Suppressor macrophage (primary cell): ENCODE results near the gene TIAM1.

ENCODE experiments used
- DNase-seq, 4 experiments: peaks; one replicate each; pipeline ENCODE4 v3.0.0-alpha.2; 2020 to 2022

The TIAM1 gene

DNA sequence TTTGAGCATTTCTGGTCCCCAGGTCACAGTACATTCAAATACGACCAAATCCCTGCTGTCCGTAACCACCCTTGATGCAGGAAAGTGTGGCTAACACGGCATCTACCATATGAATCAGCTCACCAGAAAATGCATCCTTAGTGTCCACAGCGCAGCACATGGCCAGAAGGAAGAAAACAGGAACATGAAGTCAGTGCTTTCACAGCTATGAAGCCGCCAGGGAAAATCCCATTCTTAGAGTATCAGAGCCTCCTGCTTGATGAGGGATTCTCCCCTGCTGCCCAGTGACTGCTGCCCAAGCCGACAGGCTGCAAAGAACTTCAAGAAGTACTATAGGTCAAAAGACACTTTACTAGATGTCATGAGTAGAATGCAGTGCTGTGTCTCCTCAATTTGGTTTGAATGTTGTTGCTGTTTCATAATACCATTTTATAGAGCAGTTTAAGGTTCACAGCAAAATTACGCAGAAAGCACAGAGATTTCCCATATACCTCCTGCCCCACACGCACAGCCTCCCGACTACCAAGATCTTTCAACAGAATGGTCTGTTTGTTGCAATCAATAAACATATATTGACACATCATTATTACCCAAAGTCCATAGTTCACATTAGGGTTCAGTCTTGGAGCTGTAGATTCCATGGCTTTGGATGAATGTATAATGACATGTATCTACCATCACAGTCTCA, 14.5 kb downstream of the TIAM1 start:
- DNase-seq = peak; percentile 14 to 54 (median 45)

DNA sequence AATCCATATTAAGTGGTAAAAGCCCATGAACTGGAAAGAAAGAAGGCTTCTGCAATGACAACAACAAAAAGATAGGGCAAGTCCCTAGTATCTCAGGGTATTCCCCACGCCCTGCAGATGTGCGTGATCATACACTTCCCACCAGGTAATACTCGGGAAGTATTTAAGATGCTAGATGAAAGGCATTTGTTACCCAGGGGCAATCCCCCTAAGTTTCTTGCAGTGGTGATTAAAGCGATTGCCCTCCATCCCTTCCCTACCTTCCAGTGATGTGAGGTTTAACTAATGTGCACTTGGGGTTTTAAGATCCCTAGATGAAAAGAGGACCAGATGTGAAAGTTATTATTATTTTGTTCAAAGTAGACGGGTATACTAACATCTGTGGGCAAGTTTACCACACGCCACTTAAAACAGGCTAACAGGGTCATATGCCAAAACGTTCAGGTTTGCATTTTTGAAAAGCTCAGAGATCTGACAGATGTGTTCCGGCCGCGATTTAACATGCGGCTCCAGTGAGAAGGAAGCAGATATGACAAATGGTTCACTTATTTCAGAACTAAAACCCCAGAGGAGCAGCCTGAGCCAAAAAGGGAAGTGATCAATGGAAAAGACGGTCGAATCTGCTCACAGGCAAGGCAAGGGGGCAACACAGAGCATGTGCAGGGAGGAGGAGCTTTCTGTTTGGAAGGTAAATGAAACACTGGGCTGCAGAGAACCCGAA, 17.4 kb downstream of the TIAM1 start:
- peak; percentile 46 to 77 (median 72) for DNase-seq

DNA sequence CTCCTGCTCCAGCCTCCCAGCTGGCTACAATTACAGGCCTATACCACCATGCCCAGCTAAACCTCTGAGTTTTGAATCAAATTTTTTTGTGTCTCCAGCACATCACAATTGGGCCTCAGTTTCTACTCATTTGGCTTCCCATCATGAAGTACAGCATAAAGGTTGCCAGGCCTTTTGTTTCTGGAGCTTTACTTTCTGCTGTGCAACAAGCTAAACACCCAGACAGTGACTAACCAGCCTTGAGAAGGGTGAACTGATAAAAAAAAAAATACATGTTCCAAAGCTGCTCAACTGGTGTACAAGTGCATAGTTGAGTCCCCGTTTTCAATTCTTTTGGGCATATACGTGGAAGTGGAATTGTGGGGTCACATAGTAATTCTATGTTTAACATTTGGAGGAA, 25.1 kb downstream of the TIAM1 start:
- DNase-seq = no peak

DNA sequence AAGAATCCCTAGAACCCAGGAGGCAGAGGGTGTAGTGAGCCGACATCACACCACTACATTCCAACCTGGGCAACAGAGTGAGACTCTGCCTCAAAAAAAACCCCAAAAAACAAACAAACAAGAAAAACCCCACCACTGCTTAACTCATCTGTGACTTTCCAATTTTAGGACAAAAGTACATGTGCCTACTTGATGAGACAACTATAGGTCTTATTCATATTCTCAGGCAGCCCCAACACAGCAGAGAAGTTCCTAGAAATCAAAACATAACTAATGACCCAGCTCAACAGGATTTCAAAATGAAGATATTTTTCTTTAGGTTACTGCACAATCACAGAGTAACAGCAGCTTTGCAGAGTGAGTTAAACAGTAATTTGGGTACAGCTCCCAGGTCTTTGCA, 26.4 kb downstream of the TIAM1 start:
- DNase-seq = no peak

DNA sequence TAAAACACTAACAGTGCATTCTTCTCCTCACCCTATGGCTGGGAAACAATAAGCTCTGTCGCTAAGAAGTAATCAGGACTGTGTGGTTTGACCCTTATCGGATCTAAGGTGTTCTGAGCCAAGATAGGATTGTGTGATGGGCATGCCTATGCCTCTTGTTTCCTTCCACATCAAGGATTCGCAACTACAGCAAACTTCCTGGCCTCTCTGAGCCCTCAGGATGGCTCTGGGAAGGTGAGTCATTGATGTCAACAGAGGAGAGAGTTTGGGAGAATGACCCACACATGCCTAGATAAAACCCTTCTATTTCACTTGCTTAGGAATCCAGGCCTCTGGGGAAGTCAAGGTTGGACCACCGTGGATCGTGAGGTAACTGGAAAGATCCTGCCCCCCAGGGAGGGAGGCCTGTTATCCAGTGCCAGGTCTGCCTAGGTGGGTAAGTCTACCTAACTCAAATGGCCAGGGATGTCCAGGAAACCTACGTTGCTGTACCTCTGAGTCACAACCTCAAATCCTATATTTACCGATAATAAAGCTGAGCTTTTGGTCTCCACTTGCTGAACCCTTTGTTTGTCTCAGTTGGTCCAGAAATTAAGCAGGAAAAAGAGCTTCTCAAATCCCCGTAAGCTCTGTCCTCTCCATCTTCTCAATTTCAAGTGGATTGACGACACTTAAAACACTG, 27.4 kb downstream of the TIAM1 start:
- DNase-seq = no peak

DNA sequence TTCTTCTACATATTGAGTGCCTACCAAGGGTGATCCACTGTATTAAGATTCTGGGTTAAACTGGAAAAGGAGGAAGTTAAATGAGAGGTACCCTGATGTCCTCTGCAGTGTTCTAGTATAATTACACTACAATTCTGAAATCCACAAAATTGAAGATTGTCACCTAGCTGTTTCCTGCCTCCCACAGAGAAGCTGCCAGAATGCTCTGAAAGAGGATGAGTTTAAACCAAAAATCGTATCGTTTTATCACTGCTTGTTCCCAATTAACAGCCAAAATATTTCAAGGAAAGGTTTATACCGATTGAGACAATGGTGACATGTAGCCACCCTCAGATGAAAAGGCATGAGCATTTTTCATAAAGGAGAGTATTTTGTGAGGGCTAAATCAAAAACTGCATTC, 28.0 kb downstream of the TIAM1 start:
- DNase-seq = no peak

DNA sequence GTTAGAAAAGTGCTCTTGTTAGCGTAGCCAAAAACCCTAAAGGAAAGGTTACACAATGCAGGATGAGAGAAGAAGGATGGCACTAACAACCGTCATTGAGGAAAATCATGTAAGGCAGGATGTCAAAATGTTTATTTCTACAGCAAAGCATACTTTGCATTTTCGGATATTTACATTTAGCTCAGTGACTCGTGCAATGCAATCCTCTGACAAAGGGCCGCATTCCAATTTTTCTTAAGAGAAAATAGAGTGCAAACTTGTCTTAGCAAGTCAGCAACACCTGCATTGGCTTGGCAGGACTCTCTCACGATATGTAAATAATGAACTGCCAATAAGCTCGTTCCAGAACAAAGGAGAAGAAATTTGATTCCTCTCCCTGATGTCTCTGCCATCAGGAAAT, 33.3 kb downstream of the TIAM1 start:
- DNase-seq = no peak

DNA sequence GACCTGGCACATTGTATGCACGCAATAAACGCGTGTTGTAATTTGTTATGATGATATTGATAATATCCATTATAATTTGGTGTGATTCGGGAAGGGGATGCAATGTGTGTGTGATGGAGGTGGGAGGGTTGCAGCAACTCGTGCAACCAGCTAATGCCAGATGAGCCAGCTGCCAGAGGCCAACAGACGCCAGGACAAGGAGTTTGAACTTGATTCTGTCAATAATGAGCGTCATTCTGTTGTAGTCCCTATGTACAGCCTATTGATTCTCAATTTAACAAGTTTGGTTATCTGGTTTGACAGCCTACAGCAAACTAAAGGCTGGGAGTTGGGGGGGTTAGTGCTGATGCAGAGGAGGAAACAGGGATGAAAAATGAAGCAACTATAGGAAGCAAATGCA, 35.5 kb downstream of the TIAM1 start:
- DNase-seq = no peak

DNA sequence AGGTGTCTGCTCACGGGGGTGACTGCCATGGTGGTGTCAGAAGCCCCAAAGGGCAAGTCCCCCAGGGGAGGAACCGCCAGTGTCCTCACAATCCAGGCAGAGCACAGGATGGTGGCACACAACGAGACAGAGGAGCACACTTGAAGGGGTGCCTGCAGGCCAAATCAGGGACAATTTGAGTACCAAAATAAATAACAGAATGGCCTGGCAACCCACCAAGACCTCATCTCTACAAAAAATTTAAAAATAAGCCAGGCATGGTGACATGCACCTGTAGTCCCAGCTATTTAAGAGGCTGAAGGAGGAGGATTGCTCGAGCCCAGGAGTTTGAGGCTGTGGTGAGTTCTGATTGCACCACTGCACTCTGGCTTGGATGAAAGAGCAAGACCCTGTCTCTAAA, 38.2 kb downstream of the TIAM1 start:
- no peak for DNase-seq

DNA sequence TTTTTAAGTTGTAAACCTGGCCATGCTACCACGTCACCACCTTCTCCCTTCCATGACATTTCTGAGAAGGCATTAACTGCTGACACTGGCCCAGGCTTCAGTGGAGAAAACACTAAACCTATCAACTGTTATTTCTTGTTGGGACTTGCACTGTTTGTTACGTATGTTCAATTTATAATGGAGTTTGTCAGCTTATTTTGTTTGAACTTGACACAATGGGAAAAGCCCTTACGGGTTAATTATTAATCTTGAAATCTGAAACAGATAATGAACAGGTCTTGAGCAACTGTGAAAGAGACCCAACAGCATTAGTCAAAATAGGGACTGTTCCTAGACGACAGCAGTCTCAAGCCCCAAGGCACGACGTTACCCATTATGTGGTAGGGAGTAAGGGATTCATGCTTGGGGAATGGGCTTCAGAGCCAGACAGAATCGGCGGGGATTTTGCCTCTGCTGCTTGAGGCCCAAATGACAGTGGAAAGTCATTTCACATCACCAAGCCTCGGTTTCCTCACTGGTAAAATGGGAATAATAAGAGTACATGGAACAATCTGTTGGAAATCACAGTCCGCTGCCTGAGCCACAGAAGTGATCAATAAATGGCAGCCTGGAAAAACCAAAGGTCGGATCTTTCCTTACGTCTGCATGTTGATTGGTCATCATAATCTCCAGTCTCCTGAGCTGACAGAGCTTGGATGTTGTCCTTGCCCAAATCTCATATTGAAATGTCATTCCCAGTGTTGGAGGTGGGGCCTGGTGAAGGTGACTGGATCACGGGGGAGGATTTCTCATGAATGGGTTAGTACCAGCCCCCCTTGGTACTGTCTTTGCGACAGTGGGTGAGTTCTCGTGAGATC, 44.5 kb downstream of the TIAM1 start:
- DNase-seq = no peak

DNA sequence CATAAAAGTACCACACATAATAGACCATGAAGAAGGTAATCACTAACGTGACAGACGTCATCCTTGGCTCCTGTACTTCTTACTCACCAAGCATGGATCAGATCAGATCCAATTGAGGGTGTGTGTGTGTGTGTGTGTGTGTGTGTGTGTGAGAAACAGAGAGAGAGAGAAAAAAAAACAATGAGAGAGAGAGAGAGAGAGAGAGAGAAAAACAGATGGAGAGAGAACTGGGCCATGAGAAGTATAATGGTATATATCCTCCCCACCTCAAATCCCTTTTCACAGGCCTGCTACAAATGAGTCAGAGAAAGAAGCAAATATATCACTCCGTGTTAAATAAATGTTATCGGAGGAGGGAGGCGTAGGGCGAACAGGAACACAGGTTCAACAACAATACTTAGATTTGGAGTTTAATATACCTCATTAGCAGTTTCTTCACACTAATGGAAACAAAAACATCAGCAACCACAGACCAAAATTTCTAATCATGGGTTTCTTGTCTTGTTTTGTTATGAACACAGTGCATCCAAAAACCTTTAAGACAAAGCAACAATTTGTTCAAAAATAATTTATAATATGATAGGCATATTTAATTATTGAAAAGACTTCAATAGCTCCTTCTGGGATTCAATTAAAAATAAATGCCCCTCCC, 45.3 kb downstream of the TIAM1 start:
- no peak for DNase-seq

DNA sequence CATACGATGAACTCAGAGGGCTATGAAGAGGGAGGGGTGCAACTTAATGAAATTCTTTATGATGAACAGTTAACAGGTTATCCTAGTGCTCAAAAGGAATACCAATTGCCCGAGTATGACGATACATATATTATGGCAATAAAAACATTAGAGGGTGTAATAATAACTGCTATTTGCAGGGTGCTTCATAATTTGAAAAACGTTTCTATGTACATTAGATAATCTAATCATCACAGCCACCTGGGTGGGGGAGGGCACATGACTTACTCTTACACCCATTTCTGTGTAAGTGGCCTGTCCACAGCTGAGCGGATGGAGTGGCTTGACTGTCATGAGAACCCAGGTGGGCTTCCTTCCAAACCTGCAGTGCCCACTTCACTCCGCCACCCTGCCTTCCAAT, 46.3 kb downstream of the TIAM1 start:
- DNase-seq = no peak

DNA sequence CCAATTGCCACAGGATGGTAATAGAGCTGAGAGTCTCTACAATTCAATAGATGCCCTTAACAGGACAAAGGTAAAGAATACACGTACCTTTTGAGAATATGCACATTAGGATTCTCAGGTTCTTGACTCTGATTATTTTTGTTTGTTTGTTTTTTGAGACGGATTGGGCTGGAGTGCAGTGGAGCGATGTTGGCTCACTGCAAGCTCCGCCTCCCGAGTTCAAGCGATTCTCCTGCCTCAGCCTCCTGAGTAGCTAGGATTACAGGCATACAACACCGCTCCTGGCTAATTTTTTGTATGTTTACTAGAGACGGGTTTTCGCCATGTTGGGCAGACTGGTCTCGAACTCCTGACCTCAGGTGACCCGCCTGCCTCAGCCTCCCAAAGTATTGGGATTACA, 48.4 kb downstream of the TIAM1 start:
- DNase-seq = no peak

DNA sequence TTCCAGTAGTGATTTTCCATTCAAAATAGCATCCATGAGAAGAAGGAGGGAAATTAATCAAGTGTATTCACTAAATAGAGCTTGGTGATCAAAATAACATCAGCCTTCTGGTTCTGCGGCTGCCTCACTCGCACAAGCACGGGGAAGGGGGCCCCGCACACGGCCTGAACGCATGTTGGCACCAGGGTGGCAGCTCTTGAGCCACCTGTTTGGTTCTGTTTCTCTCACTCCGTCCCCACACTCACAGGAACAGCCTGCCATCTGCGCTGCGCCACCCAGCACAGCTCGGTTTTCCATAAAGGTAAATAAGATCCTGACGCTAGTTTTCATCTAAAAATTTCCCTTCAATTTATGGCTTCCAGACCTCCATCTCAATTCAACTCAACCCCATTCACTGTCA, 49.4 kb downstream of the TIAM1 start:
- DNase-seq = no peak

DNA sequence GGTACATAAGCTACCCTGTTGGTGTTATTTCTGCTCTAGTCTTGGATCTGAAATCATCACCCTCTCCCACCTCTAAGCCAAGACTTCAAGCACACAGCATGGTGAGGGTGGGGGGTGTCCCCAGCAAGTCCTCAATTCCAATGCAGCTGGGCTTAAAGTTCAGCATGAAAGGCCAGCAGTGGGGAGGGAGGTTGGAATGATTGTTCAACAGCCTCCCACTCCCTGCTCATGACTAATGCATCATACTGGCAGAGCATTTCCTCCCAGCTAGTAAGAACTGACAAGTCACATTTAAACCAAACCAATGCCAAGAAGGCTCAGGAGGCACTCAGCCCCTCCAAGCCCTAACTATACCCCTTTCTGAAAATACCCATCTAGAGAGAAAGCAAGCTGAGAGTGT, 50.1 kb downstream of the TIAM1 start:
- peak; percentile 84 to 95 (median 90) for DNase-seq

DNA sequence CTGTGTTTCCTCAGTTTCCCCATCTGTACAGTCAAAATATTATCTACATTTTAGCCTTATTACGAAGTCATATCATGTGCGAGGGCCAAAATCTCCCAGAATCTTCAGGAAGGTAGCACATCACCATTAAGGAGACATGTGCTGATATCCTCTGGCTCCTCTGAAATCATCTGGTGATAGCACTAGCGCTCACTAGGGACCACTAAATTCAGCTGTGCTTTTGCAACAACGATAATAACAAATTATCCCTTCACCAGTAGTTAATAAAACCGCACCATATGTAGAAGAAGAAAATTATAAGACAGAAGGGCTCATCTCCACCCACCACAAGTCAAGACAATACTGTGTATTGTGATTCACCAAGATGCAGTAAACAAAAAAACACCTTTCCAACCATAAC, 53.3 kb downstream of the TIAM1 start:
- DNase-seq = no peak

DNA sequence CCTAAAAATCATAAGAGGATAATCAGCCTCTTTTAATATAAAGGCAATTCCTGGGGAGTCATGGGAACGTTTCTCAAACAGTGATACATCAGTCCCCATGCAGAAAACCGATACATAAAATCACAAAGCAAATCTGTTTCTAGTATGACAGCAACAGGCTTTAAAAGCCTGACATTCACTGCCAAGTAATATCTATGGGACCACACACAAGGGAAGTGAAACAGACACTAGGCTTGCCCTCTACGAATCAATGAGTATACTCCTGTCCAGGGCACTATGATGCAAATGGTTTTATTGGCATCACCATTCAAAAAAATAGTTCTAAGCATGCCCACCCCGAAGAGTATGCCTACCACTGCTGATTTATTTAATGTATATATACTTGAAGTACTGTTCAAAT, 54.4 kb downstream of the TIAM1 start:
- DNase-seq = peak in 2 of 4 experiments; percentile 29 to 63

DNA sequence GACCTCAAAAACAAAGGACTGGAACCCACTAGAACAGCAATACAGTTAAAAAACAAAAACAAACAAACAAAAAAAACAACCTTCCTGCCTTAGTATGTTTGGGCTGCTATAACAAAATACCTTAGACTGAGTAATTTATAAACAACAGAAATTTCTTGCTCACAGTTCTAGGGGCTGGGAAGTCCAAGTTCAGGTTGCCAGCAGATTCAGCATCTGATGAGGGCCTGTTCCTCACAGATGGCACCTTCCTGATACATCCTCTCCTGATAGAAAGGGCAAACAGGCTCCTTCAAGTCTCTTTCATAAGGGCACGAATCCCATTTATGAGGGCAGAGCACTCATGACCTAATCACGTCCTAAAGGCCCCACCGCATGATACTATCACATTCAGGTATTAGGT, 55.9 kb downstream of the TIAM1 start:
- no peak for DNase-seq

DNA sequence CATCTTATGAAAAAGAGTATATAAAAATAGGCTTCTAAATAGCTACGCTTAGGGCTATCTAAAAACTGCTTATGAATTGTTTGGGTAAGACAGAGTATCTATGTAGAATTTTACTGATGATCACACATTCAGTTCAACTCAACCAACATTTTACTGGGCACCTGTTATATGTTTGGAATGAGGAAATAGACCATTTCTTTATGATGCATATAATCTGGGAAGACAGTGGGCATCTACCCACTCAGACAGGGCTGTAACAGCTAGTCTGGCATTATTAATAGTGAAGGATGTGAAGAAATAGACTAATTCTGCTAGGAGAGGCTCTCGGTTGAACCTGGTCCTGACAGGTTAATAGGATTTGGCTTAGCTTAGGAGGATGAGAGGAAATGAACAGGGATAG, 56.9 kb downstream of the TIAM1 start:
- DNase-seq = peak; percentile 19 to 57 (median 44)

DNA sequence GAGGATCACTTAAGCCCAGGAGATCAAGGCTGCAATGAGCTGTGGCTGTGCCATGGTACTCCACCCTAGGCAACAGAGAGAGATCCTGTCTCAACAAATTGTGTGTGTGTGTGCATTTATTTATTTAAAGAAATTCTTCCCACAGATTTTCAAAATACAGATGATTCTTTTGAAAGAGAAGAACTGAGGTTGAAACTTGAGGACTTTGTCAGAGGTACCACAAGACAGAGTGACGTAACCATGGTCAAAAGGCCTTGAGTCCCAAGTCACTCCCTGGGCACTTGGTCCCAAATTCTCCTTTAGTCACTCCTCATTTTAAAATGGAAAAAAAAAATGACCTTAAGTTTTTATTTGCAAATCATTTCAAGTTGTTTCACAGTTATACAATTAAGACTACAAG, 57.4 kb downstream of the TIAM1 start:
- peak; percentile 38 to 82 (median 77) for DNase-seq

DNA sequence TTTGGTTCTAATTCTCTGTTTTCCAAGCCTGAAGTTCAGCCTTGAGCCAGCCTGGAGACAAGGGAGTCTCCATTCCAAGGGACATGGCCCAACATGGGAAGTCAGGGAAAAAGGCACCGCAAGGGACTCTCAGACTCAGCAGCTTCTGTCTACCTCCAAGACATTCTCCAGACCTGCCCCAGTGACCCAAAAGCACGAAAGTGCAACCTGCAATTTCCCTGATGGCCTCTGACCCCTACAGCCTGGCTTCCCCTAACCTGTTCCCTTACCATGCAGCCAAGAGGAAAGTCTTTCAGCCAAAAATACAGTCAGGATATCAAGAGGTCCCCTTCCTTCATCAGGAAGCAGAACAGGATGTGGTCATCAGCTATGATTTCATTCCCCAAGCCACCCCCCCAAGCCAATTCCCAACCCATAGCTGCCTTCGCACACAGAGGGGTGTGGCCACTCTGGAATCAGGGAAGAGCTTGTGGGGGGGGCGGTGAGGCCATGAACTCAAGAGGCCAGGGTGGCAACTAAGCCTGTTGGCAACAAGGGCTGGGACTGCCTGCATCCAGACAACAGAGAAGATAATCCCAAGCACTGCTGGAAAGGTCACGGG, 59.2 kb downstream of the TIAM1 start:
- DNase-seq = peak; percentile 73 to 83 (median 79)

DNA sequence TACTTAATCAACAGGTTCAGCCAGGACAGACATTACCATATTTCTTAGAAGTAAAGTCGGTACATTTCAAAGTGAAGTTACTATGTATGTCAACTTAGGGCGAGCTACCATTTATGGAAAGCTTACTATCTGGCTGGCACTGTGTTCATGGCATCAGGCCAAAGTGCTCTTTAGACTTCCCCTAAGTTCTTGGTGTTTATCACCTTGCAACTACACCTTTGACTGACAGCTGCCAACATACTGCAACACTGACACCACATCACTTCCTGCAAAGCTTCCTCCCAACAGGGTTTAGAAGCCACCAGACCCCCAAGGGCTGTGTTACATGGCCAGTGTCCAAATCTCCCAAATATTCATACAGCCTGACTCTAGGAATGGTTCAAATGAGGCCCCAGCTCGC, 61.0 kb downstream of the TIAM1 start:
- DNase-seq = no peak
